OCI-LY1 (cell line): ENCODE results near the gene PUS3.

ENCODE experiments used
- EZH2 ChIP-seq: fragments of 200-600 bp; sonication (generic), shearing (Covaris generic); IDR thresholded peaks from 2 replicates; pipeline ENCODE4 v1.8.0; 2017; ENCODE audit warnings: borderline replicate concordance, mixed run types, mild to moderate bottlenecking, antibody characterized with exemption, low read length, moderate library complexity, mixed read lengths
- TF ChIP-seq, protein P1 (sequence below): fragments of 200-600 bp; sonication (generic), shearing (Covaris generic); IDR thresholded peaks from 2 replicates; pipeline ENCODE4 v1.5.1; 2017; ENCODE audit warnings: mild to moderate bottlenecking, antibody characterized with exemption, low read length, moderate library complexity, mixed read lengths

DNA sequence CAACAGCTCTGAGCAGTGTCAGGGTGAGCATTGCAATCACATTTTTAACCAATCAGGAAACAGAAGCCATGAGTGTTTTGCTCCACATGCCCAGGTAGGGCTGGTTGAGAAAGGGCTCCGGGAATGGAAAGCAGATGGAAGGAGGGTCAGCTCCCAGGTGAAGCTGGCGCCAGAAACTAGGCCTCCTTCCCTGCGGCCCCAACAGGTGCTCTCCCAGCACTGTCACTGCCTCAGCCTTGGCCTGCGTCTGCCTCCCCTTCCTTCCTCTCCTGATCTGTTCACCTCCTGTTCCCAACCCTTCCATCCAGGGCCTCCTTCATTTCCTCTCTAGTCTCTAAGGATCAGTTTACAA is 38.2 kb upstream of the PUS3 start:
- TF ChIP-seq, protein P1, sequence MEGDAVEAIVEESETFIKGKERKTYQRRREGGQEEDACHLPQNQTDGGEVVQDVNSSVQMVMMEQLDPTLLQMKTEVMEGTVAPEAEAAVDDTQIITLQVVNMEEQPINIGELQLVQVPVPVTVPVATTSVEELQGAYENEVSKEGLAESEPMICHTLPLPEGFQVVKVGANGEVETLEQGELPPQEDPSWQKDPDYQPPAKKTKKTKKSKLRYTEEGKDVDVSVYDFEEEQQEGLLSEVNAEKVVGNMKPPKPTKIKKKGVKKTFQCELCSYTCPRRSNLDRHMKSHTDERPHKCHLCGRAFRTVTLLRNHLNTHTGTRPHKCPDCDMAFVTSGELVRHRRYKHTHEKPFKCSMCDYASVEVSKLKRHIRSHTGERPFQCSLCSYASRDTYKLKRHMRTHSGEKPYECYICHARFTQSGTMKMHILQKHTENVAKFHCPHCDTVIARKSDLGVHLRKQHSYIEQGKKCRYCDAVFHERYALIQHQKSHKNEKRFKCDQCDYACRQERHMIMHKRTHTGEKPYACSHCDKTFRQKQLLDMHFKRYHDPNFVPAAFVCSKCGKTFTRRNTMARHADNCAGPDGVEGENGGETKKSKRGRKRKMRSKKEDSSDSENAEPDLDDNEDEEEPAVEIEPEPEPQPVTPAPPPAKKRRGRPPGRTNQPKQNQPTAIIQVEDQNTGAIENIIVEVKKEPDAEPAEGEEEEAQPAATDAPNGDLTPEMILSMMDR = no peak
- TF ChIP-seq EZH2 = no peak
